LHCN-M2 (cell line): ENCODE measurements around the gene ERN1. TPM values are rescaled to one million over a fixed set of nuclear protein-coding genes. Genes with fewer than 3 reads are reported as not detected.
A peak's percentile ranks its signal among the peaks of the same experiment; 100 is the strongest.

Experiments used
- DNase-seq: peaks from one replicate; pipeline ENCODE4 v3.0.0-alpha.2; 2012; ENCODE audit warnings: low read depth
- total RNA-seq: library from RNA; depleted of rRNA; stranded (reverse); fragments of >200 nt; gene quantifications from 2 replicates; pipeline ENCODE4 v1.2.3, GENCODE V29; 2014

Gene ERN1
- total RNA-seq, 1 experiment from 2014 or later = 3.8 TPM

DNA sequence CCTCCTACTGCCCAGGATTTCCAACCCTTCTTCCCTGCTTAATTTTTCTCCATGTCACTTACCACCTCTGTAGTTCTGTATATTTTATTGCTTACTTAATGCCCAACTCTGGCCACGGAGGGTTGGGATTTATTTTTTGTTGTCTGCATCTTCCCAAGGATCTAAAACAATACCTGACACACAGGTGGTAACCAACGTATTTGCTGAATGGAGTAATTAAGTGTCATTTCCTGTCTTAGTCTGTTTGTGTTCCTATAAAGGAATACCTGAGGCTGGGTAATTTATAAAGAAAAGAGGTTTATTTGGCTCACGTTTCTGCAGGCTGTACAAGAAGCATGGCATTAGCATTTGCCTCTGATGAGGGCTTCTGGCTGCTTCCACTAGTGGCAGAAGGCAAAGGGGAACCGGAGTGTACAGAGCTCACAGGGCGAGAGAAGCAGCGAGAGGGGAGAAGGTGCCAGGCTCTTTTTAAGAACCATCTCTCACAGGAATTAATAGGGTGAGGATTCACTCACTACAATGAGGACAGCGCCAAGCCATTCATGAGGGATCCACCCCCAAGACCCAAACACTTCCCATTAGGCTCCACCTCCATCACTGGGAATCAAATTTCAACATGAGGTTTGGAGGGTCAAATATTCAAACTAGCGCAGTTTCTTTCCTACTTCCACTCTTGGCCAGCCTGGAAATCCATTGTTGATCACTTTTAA, 44.8 kb downstream of the ERN1 start:
- no peak for DNase-seq

DNA sequence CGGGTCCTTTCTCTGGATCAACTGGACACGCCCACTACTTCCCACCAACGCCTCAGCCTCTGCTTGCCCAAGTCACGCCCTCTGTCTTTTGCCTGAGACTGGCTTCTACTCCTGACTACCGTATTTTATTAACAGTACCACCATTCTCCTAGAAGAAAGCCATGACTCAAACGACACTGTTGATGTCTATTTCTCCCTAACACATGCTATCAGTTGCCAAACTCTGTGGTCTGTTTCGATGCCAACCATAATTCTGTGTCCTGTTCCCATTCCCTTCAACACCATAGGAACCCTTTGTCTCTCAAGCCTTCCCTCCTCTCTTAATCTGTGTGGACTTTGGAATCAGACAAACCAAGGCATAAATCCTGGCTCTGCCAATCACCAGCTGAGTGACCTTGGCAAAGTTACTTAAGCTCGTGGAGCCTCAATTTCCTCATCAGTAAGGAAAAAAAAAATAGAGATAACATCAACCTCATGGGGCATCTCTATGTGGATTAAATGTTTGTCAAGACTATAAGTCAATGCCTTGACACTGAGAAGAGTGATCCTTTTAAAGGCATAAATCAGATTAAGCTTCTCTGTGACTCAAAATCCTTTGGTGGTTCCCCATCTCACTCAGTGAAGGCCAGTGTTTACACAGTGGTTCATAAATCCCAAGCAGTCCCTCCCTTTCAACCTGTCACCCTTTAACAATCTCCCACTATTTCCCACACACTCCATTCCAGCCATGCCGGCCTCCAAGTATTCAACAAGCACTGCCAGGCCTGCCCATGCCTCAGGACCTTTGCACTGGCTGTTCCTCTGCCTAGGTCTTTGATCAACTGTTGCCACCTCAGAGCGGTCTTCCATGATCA, 45.6 kb downstream of the ERN1 start:
- peak; percentile 78 for DNase-seq

GRCh38 chr17:64083563-64084085, 46.3 kb downstream of the ERN1 start:
- DNase-seq = no peak

DNA sequence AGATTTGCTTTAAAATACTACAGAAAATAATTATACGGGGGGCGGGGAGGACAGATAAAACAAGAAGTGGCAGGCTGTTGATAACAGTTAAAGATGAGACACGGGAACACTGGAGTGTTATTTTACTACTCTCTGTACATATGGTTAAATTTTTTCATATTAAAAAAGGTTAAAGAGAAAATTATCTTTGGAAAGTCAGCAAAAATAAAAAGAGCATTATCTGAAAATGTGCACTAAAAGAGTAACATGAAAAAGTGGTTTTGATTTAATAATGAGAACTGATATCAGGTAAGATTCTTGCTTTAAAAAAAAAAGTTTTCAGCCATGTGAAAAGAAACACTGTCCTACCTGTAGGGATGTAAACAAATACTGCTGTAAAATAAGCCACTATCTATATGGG, 46.9 kb downstream of the ERN1 start:
- no peak for DNase-seq

- peak; percentile 54 for DNase-seq
Measured at GRCh38 chr17:64081802-64082799, 47.8 kb downstream of the ERN1 start.

- no peak for DNase-seq
Measured at GRCh38 chr17:64080174-64080618, 49.7 kb downstream of the ERN1 start.

DNA sequence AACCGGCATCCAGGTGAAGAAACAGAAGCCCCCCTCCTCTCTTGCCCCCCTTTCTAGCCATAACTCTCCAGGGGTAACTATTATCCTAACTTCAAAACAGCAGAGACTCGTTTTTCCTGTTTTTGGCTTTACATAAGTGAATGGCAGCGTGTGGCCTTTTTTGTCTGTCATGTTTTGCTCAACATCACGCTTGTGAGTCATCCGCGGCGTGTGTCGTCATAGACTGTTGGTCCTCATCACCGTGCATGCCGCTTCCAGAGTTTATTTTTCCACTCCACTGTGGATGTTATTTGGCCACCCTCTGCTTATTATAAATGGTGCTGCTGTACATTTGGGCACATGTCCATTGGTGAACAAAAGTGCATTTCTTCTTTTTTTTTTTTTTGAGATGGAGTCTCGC, 52.6 kb downstream of the ERN1 start:
- no peak for DNase-seq

DNA sequence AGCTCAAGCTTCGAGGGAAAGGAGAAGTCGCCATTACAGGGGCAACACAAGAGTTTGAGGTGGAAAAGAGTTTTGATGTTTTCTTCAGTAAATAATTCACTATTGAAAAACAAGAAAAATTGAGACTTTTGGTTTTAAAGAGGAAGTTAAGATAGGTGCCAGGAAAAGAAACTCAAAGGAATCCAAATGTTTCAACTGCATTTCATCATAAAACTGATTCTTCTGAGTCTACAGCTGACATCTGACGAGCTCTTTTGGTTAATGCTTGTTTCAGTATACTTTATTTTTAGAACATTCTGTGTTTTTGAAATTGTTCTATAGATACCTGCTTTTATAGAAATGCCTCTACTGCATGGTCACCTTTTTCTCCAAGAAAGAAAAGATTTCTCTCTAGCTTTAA, 54.0 kb downstream of the ERN1 start:
- no peak for DNase-seq

DNA sequence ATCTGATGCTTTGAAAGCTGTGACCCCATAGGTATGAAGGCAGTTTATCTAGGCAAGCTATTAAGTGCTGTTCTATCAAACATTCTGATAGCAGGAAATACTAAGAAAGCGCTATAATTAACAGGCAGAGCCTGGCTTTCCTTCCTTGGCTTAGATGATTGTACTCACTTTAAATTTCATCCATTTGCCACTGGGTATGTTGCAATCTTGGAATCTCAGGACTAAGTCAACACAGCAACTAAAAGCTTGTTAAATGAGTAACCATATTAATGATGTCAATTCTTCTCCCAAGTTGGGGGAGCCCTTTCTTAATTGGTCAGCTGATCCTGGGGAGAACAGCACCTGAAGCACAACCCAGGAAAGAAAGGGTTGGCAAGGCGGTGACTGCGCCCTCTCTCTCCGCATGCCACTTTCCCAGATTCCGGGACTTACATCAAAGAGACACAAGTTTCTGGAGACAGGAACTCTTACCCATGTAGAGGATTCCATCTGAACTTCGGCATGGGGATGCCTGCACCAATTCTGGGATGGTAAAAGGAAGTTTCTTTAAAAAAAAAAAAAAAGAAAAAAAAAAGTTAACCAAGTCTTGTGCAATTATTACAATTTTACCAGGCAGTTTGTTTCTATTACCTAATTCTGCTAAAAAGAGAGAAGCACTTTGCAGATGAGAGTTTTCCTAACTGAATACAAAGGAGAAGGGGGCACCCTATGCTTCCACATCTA, 55.1 kb downstream of the ERN1 start:
- peak; percentile 12 for DNase-seq

DNA sequence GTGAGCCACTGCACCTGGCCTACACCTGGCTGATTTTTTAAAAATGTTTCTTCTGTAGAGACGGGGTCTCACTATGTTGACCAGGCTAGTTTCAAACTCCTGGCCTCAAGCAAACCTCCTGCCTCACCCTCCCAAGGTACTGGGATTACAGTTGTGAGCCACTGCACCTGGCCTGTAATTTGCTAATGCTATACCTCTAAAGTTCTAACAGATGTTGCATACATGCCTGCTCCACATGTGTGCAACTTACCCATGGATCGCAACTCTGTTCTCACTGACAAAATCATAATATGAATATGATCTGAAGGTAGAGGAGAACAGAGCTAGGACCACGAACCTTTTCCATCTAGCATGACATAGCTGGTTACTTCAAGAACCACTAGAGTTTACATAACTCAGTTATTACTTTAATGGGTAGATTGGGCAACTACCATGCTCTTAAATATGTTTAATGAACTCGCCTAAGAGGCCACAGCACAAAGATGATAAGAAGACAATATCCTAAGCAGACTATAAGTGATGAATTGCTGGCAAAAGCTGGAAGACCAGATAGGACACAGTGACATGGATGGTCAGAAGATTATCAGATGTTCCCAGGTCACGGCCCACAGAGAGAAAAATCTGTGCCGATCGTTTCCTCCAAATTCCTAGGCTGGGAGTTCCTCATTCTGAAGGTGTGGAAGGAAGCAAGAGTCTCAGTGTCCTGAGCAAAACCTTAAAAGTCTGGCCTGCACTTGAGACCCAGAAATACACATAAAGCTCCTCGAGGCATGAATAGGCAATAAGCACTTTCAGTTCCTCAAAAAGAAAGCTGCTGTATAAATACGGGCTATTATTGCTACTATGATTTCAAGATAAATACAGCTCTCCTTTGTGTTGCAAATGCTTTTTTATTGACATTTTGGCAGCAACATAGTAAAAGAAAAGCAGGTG, 55.9 kb downstream of the ERN1 start:
- no peak for DNase-seq

GRCh38 chr17:64071111-64071510, 58.8 kb downstream of the ERN1 start:
- DNase-seq = no peak

DNA sequence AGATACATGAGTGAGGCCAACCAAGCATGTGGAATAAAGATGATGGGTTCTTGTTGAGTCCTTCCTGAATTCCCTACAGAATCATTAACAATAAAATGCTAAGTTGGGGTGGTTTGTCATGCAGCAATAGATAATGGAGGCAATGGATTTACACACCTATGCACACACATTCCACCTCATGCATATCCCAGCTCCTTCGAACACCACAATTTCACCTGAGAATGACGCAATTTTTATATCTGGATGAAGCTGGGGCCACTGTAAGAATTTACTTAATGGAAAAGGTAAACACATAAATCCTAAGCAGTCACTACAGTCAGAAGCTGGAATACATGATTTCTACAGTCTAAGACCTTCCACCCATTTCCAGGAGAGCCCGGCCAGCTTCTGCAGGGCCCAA, 59.7 kb downstream of the ERN1 start:
- no peak for DNase-seq

DNA sequence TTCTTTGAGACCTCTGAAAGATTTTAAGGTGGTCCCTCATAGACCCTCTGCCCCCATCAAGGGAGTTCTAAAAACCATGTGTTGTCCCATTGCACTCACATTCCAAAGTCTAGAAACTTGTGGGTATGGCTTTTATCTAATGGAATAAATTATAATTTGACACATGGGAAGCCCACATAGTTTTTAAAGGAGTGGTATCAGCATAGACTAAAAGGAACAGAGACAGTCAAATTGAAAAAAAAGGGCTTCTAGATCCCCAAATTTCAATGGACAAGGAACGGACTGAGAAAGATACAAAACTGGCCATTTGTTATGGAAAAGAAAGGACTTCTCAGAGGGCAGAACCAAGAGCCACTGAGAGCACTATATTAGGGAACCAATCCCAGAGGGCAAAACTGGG, 60.8 kb downstream of the ERN1 start:
- DNase-seq = no peak

GRCh38 chr17:64067657-64068056, 62.3 kb downstream of the ERN1 start:
- DNase-seq = no peak

- no peak for DNase-seq
Measured at GRCh38 chr17:64066716-64067115, 63.2 kb downstream of the ERN1 start.

DNA sequence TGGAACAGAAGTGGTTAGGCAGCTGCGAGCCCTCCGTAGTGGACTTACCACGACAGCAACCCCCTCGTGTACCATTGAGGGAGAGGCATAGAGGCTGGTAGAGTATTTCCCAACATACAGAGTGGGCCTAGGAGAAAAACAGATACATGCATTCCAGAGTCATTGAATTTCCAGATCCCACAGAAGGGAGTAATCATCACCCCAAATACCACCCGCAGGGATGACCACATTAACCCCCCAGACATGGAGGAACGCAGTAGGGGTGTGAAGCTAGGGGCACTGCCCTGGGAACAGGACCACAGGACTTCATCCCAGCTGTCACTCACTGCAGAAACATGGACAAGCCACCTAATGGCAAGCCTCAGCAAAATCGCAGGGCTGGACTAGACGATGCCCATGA, 64.8 kb downstream of the ERN1 start:
- no peak for DNase-seq

DNA sequence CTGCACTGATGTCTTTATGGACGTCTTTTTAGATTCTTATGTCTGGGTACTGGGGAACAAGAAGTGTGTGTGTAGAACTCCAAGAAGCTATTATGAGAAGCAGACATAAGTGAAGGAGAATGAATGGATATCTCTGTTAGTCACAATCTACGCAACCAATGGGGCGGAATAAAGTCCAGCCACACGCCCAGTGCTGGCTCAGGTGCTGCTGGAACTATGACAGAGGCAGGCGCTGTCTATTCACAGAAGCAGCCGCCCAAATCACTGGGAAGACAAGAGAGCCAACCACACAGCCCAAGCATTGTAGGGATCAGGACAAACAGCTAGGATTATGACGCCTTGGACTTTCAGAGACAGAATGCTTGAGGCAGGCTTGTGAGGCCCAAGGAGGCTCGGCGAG, 65.6 kb downstream of the ERN1 start:
- no peak for DNase-seq

- DNase-seq = no peak
Measured at GRCh38 chr17:64063766-64064224, 66.1 kb downstream of the ERN1 start.

- no peak for DNase-seq
Measured at GRCh38 chr17:64063088-64063487, 66.9 kb downstream of the ERN1 start.
